Activated CD4-positive, alpha-beta T cell treated with anti-CD3 and anti-CD28 coated beads, Interleukin-2, amount 10 ng/mL, durations not matched to agents 24 days and 14 days (primary cell): Measurements from ENCODE around the gene FLNB. TPM values are rescaled to one million over a fixed set of nuclear protein-coding genes. Genes with fewer than 3 reads are reported as not detected.
"Not testable (repeated sequence)": the region's sequence is repeated elsewhere in the genome, so short reads cannot be mapped to it uniquely, and the experiment has no call there.

Experiments used
- DNase-seq: peaks from one replicate; pipeline ENCODE4 v3.0.0; 2022
- H3K27ac Mint-ChIP-seq: one replicate; pipeline ENCODE4 v1.8.0; 2022; ENCODE audit warnings: mild to moderate bottlenecking, mixed read lengths
- H3K27me3 Mint-ChIP-seq: one replicate; pipeline ENCODE4 v1.8.0; 2022; ENCODE audit warnings: mixed read lengths
- H3K36me3 Mint-ChIP-seq: one replicate; pipeline ENCODE4 v1.8.0; 2022; ENCODE audit warnings: low read depth, mild to moderate bottlenecking, mixed read lengths
- H3K4me1 Mint-ChIP-seq: one replicate; pipeline ENCODE4 v1.8.0; 2021; ENCODE audit warnings: mixed read lengths
- H3K4me3 Mint-ChIP-seq: one replicate; pipeline ENCODE4 v1.8.0; 2022; ENCODE audit warnings: mild to moderate bottlenecking, moderate library complexity, mixed read lengths
- H3K9me3 Mint-ChIP-seq: one replicate; pipeline ENCODE4 v1.8.0; 2021; ENCODE audit warnings: mixed read lengths
- intact Hi-C: fragments of 100-400 bp; cut with micrococcal nuclease; formaldehyde crosslinking; loops from one replicate; pipeline ENCODE4 v1.15.1; 2023
- total RNA-seq: library from RNA; stranded (reverse); gene quantifications from 2 replicates; pipeline ENCODE4 v1.2.3, GENCODE V29; 2022

FLNB gene
- total RNA-seq, 1 donor from 2014 or later: 23.9 TPM

- H3K27me3 Mint-ChIP-seq: no peaks in the 10 kb centered on the region
- no peak overlapping the region for H3K27ac Mint-ChIP-seq
Observed at GRCh38 chr3:57972531-57973111, 35.6 kb upstream of the FLNB start.

GRCh38 chr3:57973715-57974477 is 34.3 kb upstream of the FLNB start:
- no peak overlapping the region for H3K27ac Mint-ChIP-seq

More at GRCh38 chr3:57972531-57973111, 35.6 kb upstream of the FLNB start:
- Mint-ChIP-seq H3K4me1 (peaks cover 5% of the 10 kb centered on the region), H3K9me3 (no peaks in the 10 kb centered on the region), H3K36me3 (no peaks in the 10 kb centered on the region), H3K4me3 (no peak overlapping the region)
- intact Hi-C loops: no loop called here
- DNase-seq: no peak

GRCh38 chr3:57974796-57975388 is 33.3 kb upstream of the FLNB start:
- Mint-ChIP-seq H3K4me1 (peaks cover 2% of the 10 kb centered on the region), H3K27ac (no peak overlapping the region), H3K4me3 (no peak overlapping the region), H3K36me3 (no peaks in the 10 kb centered on the region), H3K27me3 (no peaks in the 10 kb centered on the region), H3K9me3 (no peaks in the 10 kb centered on the region)
- DNase-seq: no peak
- intact Hi-C loops: no loop called here

More at GRCh38 chr3:57973715-57974477, 34.3 kb upstream of the FLNB start:
- H3K36me3 Mint-ChIP-seq: no peaks in the 10 kb centered on the region
- no peak for DNase-seq
- H3K4me3 Mint-ChIP-seq: no peak overlapping the region
- H3K27me3 Mint-ChIP-seq: no peaks in the 10 kb centered on the region
- intact Hi-C loops: no loop called here
- H3K4me1 Mint-ChIP-seq: peaks cover 2% of the 10 kb centered on the region
- H3K9me3 Mint-ChIP-seq: no peaks in the 10 kb centered on the region

GRCh38 chr3:57977818-57978235 is 30.4 kb upstream of the FLNB start:
- intact Hi-C loops: no loop called here
- peaks cover under 1% of the 10 kb centered on the region for H3K36me3 Mint-ChIP-seq
- H3K9me3 Mint-ChIP-seq: no peaks in the 10 kb centered on the region
- H3K27ac Mint-ChIP-seq: no peak overlapping the region
- H3K4me1 Mint-ChIP-seq: peaks cover 6% of the 10 kb centered on the region
- H3K4me3 Mint-ChIP-seq: no peak overlapping the region
- H3K27me3 Mint-ChIP-seq: no peaks in the 10 kb centered on the region
- no peak for DNase-seq

DNA sequence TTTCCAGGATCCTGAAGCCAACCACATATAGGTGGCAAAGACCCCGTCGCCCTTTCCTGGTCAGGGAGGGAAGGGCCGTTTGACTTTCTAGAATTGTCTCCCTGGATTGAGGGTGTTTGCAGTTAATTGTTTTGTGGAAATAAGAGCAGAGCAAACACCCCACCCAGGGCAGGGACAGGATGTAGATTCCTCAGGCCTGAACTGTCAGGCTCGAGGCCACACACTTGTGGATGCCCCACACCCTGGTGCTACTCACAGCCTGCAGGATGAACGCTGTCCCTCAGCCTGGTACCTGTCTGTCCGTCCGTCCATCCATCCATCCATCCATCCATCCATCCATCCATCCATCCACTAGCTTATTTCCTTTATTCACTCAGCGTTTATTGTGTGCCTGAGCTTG is 29.9 kb upstream of the FLNB start:
- intact Hi-C loops: no loop called here
- peaks cover 2% of the 10 kb centered on the region for H3K36me3 Mint-ChIP-seq
- no peak for DNase-seq
- no peaks in the 10 kb centered on the region for H3K27me3 Mint-ChIP-seq
- H3K4me1 Mint-ChIP-seq: peaks cover 8% of the 10 kb centered on the region
- no peak overlapping the region for H3K4me3 Mint-ChIP-seq
- no peaks in the 10 kb centered on the region for H3K9me3 Mint-ChIP-seq
- no peak overlapping the region for H3K27ac Mint-ChIP-seq

DNA sequence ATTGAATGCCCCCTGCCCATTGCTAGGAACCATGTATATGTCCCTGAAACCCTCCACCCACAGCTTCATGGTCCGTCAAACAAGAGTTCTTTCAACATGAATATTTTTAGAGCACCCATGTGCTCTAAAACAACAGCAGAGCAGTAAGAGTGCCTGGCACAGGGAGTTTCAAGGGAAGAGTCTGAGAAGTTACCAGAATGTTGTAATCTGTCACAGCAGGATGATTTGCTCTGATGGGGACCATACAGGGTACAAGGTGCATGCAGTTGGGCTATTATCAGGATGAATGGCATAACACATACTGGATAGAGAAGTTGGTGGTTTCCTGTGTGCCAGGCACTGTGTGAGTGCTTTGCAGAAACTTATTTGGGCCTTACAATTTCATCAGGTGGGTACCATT is 27.8 kb upstream of the FLNB start:
- H3K4me1 Mint-ChIP-seq: peaks cover 21% of the 10 kb centered on the region
- intact Hi-C loops: no loop called here
- DNase-seq: no peak
- peaks cover 2% of the 10 kb centered on the region for H3K36me3 Mint-ChIP-seq
- H3K27me3 Mint-ChIP-seq: no peaks in the 10 kb centered on the region
- H3K27ac Mint-ChIP-seq: no peak overlapping the region
- no peak overlapping the region for H3K4me3 Mint-ChIP-seq
- H3K9me3 Mint-ChIP-seq: no peaks in the 10 kb centered on the region

DNA sequence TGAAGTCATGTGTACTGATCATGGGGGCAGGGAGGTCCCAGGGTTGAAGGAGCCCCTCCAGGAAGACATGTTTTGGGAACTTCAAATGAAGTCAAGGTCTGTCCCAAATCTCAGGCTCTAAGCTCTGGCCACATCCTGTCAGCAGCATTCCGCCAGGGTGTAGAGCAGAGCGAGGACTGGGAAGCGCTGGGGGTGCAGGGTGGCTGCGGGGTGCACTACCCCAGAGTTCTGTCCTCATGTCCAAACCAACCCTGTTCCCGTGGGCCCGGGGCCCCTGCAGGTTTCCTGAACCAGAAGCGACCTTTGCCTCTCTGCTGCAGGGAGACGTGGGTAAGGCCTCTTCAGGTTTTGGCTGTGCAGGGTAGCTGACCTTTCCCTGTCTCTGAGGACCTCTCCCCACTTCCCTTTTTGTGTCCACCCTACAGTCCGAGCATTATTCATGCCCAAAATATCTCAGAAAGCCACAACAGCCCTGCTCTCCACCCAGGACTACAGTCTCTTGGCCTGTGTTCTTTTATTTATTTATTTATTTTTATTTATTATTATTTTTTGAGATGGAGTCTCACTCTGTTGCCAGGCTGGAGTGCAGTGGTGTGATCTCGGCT is 26.6 kb upstream of the FLNB start:
- H3K27me3 Mint-ChIP-seq: no peaks in the 10 kb centered on the region
- no peak overlapping the region for H3K4me3 Mint-ChIP-seq
- peaks cover 2% of the 10 kb centered on the region for H3K36me3 Mint-ChIP-seq
- intact Hi-C loops: no loop called here
- peaks cover 21% of the 10 kb centered on the region for H3K4me1 Mint-ChIP-seq
- H3K9me3 Mint-ChIP-seq: no peaks in the 10 kb centered on the region
- DNase-seq: no peak
- no peak overlapping the region for H3K27ac Mint-ChIP-seq

GRCh38 chr3:57982561-57983243 is 25.5 kb upstream of the FLNB start:
- peak overlapping the region; percentile 70 for H3K27ac Mint-ChIP-seq
- no peaks in the 10 kb centered on the region for H3K9me3 Mint-ChIP-seq
- DNase-seq: no peak
- H3K4me3 Mint-ChIP-seq: no peak overlapping the region
- H3K27me3 Mint-ChIP-seq: no peaks in the 10 kb centered on the region
- peaks cover 2% of the 10 kb centered on the region for H3K36me3 Mint-ChIP-seq
- intact Hi-C loops: no loop called here
- H3K4me1 Mint-ChIP-seq: peaks cover 21% of the 10 kb centered on the region

DNA sequence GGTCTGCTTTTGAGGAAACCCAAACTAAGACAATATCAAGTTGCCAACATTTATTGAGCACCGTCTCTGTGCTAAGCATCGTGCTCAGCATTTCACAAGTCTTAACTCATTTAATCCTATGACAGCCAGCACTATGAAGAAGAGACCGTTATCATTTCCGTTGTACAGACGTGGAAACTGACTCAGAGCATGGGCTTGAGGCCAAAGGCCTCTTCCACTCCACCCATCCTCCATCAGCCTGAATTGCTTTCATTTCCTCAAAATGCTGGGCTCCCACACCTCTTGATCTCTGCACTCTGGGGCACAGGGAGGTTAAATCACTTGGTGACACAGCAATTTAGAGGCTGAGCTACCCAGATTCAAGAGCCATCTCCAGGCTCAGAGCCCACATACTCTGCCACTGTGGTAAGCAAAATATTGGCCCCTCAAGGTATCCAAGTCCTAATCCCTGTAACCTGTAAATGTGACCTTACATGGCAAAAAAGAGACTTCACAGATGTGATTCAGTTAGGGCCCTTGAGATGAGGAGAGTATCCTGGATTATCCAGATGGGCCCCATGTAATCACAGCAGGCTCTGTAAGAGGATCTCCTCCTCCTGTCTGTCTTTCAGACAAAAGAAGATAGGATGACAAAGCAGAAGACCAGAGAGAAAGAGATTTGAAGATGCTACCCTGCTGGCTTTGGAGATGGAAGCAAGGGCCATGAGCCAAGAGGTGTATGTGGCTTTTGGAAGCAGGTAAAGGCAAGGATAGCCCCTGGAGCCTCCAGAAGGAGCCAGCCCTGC is 24.3 kb upstream of the FLNB start:
- H3K4me1 Mint-ChIP-seq: peaks cover 21% of the 10 kb centered on the region
- no peaks in the 10 kb centered on the region for H3K27me3 Mint-ChIP-seq
- H3K4me3 Mint-ChIP-seq: peak overlapping the region; percentile 64
- no peaks in the 10 kb centered on the region for H3K9me3 Mint-ChIP-seq
- peak overlapping the region; percentile 92 for H3K27ac Mint-ChIP-seq
- peaks cover 2% of the 10 kb centered on the region for H3K36me3 Mint-ChIP-seq
- DNase-seq: peak; percentile 86
- intact Hi-C loops: no loop called here

DNA sequence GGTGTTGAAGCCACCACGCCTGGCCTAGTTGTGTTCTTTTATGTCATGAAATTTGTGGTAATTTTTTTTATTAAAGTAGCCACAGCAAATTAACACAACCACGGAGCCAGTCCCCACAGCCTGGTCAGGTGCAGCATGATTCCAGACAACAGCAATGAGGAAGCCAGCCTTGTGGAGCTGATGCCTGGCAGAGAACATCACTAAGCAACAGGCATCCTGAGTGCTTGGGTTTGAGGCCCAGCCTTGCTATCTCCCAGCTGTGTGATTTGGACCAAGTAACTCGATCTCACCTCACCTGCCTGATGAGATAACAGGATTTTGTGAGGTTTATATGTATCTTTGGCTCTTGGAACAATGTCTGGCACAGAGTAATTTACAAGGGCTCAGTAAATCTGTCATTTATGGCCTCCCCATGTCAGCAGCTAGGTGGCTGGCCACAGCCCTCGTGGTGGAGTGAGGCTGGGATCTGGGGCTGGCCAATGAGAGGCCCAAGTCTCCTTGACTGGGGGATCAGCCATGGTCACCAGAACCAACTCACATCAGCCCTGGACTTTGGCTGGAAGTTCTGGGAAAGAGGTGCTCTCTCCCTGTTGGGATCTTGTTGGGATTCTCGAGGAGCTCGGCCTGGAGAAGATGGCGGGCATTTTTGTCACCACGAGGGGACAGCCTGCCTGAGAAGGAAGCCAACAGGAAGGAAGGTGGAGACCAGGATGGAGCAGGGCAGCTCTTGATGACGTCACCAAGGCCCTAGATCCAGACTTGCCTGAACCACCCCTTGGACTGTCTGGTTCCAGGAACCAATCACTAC is 22.8 kb upstream of the FLNB start:
- intact Hi-C loops: no loop called here
- Mint-ChIP-seq H3K27ac (no peak overlapping the region), H3K4me3 (no peak overlapping the region), H3K9me3 (no peaks in the 10 kb centered on the region), H3K27me3 (no peaks in the 10 kb centered on the region), H3K4me1 (peaks cover 21% of the 10 kb centered on the region), H3K36me3 (peaks cover 2% of the 10 kb centered on the region)
- DNase-seq: no peak

DNA sequence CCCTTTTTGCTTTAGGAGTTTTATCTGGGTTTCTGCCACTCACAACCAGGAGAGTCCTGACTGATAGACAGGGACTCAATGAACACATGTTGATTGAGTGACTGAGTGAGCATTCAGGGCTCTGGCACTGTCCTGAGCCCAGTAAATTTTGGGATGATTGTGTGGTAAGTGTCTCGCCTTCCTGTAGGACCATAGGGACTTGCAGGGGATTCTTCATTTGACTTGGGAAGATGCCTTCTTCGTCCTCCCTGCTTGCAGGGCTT is 22.3 kb upstream of the FLNB start:
- Mint-ChIP-seq H3K36me3 (peaks cover 2% of the 10 kb centered on the region), H3K4me3 (no peak overlapping the region)
- intact Hi-C loops: no loop called here

GRCh38 chr3:57986261-57986660 is 22.0 kb upstream of the FLNB start:
- DNase-seq: no peak
- Mint-ChIP-seq H3K9me3 (no peaks in the 10 kb centered on the region), H3K4me1 (peaks cover 21% of the 10 kb centered on the region), H3K4me3 (no peak overlapping the region), H3K36me3 (peaks cover 2% of the 10 kb centered on the region), H3K27me3 (no peaks in the 10 kb centered on the region), H3K27ac (peak overlapping the region; percentile 27)
- intact Hi-C loops: no loop called here

More for the DNA sequence above, 22.3 kb upstream of the FLNB start:
- Mint-ChIP-seq H3K27ac (no peak overlapping the region), H3K4me1 (peaks cover 21% of the 10 kb centered on the region), H3K27me3 (no peaks in the 10 kb centered on the region), H3K9me3 (no peaks in the 10 kb centered on the region)
- DNase-seq: no peak

- H3K9me3 Mint-ChIP-seq, H3K27ac Mint-ChIP-seq, DNase-seq, H3K4me1 Mint-ChIP-seq, H3K36me3 Mint-ChIP-seq, H3K27me3 Mint-ChIP-seq, H3K4me3 Mint-ChIP-seq, intact Hi-C loops: not testable (repeated sequence)
Observed at GRCh38 chr3:57989198-57989597, 19.0 kb upstream of the FLNB start.
